HEK293 (cell line): ENCODE measurements around the gene HDC.

Experiments
- CTCF ChIA-PET: fragments of 350-600 bp; formaldehyde crosslinking; extraction: SDS; loops from one replicate; lab custom pipeline; 2021; ENCODE audit warnings: antibody characterized with exemption; lab: Yijun Ruan, JAX
- POLR2A ChIA-PET: fragments of 300-600 bp; formaldehyde crosslinking; extraction: SDS; loops from one replicate; lab custom pipeline; 2020; ENCODE audit warnings: antibody characterized with exemption, inconsistent platforms; lab: Yijun Ruan, JAX
- H3K27ac ChIP-seq: fragments of 200-500 bp; sonication (Bioruptor generic); 2 replicates; pipeline ENCODE4 v1.5.1; 2014; ENCODE audit warnings: low read depth, low read length, control low read depth, inconsistent platforms; ENCODE audit errors: extremely low read depth
- H3K36me3 ChIP-seq, 2 experiments: fragments of 200-500 bp in 1 of 2; sonication (Bioruptor generic) in 1 of 2; 1 replicate in 1 of 2; 2 replicates in 1 of 2; pipeline ENCODE4 v1.5.1; 2014 to 2017; ENCODE audit warnings: inconsistent platforms in 2 of 2, low read length in 2 of 2; ENCODE audit not compliant: control insufficient read depth in 2 of 2, insufficient read depth in 1 of 2
- H3K4me1 ChIP-seq: fragments of 200-500 bp; sonication (Bioruptor generic); 2 replicates; pipeline ENCODE4 v1.5.1; 2014; ENCODE audit warnings: mild to moderate bottlenecking, low read length, inconsistent platforms; ENCODE audit not compliant: control insufficient read depth, insufficient read depth
- H3K4me3 ChIP-seq: 2 replicates; pipeline ENCODE4 v1.5.1; 2011; ENCODE audit warnings: low read depth, mild to moderate bottlenecking, control low read depth, low read length, moderate library complexity
- H3K9me3 ChIP-seq: fragments of 200-500 bp; sonication (Bioruptor generic); 2 replicates; pipeline ENCODE4 v1.5.1; 2014; ENCODE audit warnings: low read depth, low read length, inconsistent platforms; ENCODE audit not compliant: control insufficient read depth, insufficient read depth
- WT1 ChIP-seq: fragments of 450-650 bp; formaldehyde crosslinking; IDR thresholded peaks from 2 replicates; pipeline ENCODE4 v1.5.1; 2016; ENCODE audit warnings: missing biosample characterization, missing genetic modification characterization
- ZNF146 ChIP-seq: fragments of 450-650 bp; formaldehyde crosslinking; IDR thresholded peaks from 2 replicates; pipeline ENCODE4 v1.5.1; 2016; ENCODE audit warnings: missing biosample characterization, missing genetic modification characterization
- ZNF155 ChIP-seq: fragments of 450-650 bp; formaldehyde crosslinking; IDR thresholded peaks from 2 replicates; pipeline ENCODE4 v1.5.1; 2016; ENCODE audit warnings: missing biosample characterization, missing genetic modification characterization
- ZNF24 ChIP-seq: fragments of 450-650 bp; formaldehyde crosslinking; IDR thresholded peaks from 2 replicates; pipeline ENCODE4 v1.5.1; 2016; ENCODE audit warnings: missing biosample characterization, missing genetic modification characterization
- ZNF354C ChIP-seq: fragments of 450-650 bp; formaldehyde crosslinking; IDR thresholded peaks from 2 replicates; pipeline ENCODE4 v1.5.1; 2016; ENCODE audit warnings: missing biosample characterization, missing genetic modification characterization, low read depth, borderline replicate concordance
- ZNF423 ChIP-seq: fragments of 450-650 bp; formaldehyde crosslinking; IDR thresholded peaks from 2 replicates; pipeline ENCODE4 v1.5.1; 2016; ENCODE audit warnings: missing biosample characterization, missing genetic modification characterization
- ZNF426 ChIP-seq: fragments of 450-650 bp; formaldehyde crosslinking; IDR thresholded peaks from 2 replicates; pipeline ENCODE4 v1.5.1; 2017; ENCODE audit warnings: missing biosample characterization, missing genetic modification characterization, mild to moderate bottlenecking, inconsistent platforms, moderate library complexity
- ZNF48 ChIP-seq: fragments of 450-650 bp; formaldehyde crosslinking; IDR thresholded peaks from 2 replicates; pipeline ENCODE4 v1.5.1; 2016; ENCODE audit warnings: missing biosample characterization, missing genetic modification characterization
- ZNF514 ChIP-seq: fragments of 450-650 bp; formaldehyde crosslinking; IDR thresholded peaks from 2 replicates; pipeline ENCODE4 v1.5.1; 2016; ENCODE audit warnings: missing biosample characterization, missing genetic modification characterization
- ZNF558 ChIP-seq: fragments of 450-650 bp; formaldehyde crosslinking; IDR thresholded peaks from 2 replicates; pipeline ENCODE4 v1.5.1; 2016; ENCODE audit warnings: missing biosample characterization, missing genetic modification characterization
- ZNF610 ChIP-seq: fragments of 450-650 bp; formaldehyde crosslinking; IDR thresholded peaks from 2 replicates; pipeline ENCODE4 v1.5.1; 2016; ENCODE audit warnings: missing biosample characterization, missing genetic modification characterization, borderline replicate concordance
- ZNF701 ChIP-seq: fragments of 450-650 bp; formaldehyde crosslinking; IDR thresholded peaks from 2 replicates; pipeline ENCODE4 v1.5.1; 2016; ENCODE audit warnings: missing biosample characterization, missing genetic modification characterization
- TF ChIP-seq, protein P1 (sequence below): fragments of 450-650 bp; formaldehyde crosslinking; IDR thresholded peaks from 2 replicates; pipeline ENCODE4 v1.5.1; 2016; ENCODE audit warnings: missing biosample characterization, missing genetic modification characterization
- TF ChIP-seq, protein P2 (sequence below): fragments of 450-650 bp; formaldehyde crosslinking; IDR thresholded peaks from 2 replicates; pipeline ENCODE4 v1.5.1; 2016; ENCODE audit warnings: missing biosample characterization, missing genetic modification characterization
- TF ChIP-seq, protein P3 (sequence below): fragments of 450-650 bp; formaldehyde crosslinking; IDR thresholded peaks from 2 replicates; pipeline ENCODE4 v1.5.1; 2016; ENCODE audit warnings: missing biosample characterization, missing genetic modification characterization
- TF ChIP-seq, protein P4 (sequence below): fragments of 450-650 bp; formaldehyde crosslinking; IDR thresholded peaks from 2 replicates; pipeline ENCODE4 v1.5.1; 2016; ENCODE audit warnings: missing biosample characterization, missing genetic modification characterization

The HDC gene

DNA sequence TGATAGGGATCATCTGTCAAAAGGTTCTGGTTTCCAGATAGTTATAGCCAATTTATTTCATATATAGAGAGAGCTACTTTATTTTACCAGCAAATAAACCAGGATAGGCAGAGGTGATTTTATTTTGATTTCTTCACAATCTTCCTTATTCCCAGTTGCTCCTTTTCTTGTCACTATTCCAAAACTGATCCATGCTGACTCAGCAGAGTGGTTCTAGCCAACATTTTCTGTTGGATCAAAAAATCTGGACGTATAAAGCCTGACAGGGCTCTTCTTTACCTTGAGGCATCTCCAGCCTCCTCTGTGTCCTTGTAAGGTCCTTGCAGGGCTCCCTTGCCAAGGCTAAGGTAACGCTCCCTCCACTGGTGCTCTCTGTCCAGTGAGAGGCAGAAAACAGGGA is 15.8 kb downstream of the HDC start:
- Histone ChIP-seq H3K4me1 (no peaks in the 10 kb centered on the region), H3K27ac (no peak overlapping the region), H3K4me3 (no peak overlapping the region), H3K9me3 (no peaks in the 10 kb centered on the region), H3K36me3 (no peaks in the 10 kb centered on the region)
- TF ChIP-seq ZNF701 (tag by site-specific recombination) (no peak), ZNF610 (tag by site-specific recombination) (no peak), ZNF155 (tag by site-specific recombination) (no peak), WT1 (tag by site-specific recombination) (no peak)
- TF ChIP-seq, protein P1, sequence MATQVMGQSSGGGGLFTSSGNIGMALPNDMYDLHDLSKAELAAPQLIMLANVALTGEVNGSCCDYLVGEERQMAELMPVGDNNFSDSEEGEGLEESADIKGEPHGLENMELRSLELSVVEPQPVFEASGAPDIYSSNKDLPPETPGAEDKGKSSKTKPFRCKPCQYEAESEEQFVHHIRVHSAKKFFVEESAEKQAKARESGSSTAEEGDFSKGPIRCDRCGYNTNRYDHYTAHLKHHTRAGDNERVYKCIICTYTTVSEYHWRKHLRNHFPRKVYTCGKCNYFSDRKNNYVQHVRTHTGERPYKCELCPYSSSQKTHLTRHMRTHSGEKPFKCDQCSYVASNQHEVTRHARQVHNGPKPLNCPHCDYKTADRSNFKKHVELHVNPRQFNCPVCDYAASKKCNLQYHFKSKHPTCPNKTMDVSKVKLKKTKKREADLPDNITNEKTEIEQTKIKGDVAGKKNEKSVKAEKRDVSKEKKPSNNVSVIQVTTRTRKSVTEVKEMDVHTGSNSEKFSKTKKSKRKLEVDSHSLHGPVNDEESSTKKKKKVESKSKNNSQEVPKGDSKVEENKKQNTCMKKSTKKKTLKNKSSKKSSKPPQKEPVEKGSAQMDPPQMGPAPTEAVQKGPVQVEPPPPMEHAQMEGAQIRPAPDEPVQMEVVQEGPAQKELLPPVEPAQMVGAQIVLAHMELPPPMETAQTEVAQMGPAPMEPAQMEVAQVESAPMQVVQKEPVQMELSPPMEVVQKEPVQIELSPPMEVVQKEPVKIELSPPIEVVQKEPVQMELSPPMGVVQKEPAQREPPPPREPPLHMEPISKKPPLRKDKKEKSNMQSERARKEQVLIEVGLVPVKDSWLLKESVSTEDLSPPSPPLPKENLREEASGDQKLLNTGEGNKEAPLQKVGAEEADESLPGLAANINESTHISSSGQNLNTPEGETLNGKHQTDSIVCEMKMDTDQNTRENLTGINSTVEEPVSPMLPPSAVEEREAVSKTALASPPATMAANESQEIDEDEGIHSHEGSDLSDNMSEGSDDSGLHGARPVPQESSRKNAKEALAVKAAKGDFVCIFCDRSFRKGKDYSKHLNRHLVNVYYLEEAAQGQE: no peak
- TF ChIP-seq, protein P2, sequence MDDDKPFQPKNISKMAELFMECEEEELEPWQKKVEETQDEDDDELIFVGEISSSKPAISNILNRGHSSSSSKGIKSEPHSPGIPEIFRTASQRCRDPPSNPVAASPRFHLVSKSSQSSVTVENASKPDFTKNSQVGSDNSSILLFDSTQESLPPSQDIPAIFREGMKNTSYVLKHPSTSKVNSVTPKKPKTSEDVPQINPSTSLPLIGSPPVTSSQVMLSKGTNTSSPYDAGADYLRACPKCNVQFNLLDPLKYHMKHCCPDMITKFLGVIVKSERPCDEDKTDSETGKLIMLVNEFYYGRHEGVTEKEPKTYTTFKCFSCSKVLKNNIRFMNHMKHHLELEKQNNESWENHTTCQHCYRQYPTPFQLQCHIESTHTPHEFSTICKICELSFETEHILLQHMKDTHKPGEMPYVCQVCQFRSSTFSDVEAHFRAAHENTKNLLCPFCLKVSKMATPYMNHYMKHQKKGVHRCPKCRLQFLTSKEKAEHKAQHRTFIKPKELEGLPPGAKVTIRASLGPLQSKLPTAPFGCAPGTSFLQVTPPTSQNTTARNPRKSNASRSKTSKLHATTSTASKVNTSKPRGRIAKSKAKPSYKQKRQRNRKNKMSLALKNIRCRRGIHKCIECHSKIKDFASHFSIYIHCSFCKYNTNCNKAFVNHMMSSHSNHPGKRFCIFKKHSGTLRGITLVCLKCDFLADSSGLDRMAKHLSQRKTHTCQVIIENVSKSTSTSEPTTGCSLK: no peak
- TF ChIP-seq, protein P3, sequence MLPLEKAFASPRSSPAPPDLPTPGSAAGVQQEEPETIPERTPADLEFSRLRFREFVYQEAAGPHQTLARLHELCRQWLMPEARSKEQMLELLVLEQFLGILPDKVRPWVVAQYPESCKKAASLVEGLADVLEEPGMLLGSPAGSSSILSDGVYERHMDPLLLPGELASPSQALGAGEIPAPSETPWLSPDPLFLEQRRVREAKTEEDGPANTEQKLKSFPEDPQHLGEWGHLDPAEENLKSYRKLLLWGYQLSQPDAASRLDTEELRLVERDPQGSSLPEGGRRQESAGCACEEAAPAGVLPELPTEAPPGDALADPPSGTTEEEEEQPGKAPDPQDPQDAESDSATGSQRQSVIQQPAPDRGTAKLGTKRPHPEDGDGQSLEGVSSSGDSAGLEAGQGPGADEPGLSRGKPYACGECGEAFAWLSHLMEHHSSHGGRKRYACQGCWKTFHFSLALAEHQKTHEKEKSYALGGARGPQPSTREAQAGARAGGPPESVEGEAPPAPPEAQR: no peak
- POLR2A ChIA-PET: interaction anchor here (0.5 kb wide), 1 partner anchor 519 kb away, joined by 7 read pairs; no protein-coding TSS in a partner anchor
- CTCF ChIA-PET: interaction anchor here (1.3 kb wide), 1 partner anchor 10 kb away, joined by 3 read pairs; no protein-coding TSS in a partner anchor

DNA sequence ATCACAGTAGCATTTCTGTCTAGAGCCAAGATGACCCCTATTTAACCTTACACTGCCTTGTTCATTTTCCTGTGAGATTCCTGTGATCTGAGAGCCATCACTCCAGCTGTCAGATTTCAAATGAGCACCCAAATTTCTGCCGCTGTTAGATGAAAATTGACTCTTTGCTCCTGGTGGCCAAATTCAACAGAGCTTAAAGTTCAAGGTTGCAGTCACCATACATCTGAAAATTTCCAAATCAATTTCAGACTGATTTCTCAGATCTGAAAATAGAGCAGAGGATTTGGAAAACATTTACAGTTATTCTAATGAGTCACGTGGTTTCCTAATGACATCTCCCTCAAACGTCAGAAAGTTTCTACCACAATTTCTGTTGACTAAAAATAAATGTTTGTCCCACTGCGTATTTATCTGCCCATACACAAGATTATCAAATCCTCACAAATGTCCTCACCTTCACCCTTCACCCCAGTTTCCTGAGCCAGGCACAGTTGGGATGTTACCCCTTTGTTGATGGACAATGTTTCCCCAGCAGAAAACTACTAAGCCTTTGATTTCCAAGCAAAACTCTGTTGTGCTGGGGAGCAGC is 16.4 kb downstream of the HDC start:
- Histone ChIP-seq H3K27ac (no peak overlapping the region), H3K4me3 (no peak overlapping the region), H3K36me3 (no peaks in the 10 kb centered on the region), H3K4me1 (no peaks in the 10 kb centered on the region), H3K9me3 (no peaks in the 10 kb centered on the region)
- POLR2A ChIA-PET: no interaction called here
- CTCF ChIA-PET: interaction anchor here (0.6 to 1.3 kb wide), 2 partner anchors 10 to 637 kb away, joined by 3 read pairs; no protein-coding TSS in a partner anchor
- no peak for TF ChIP-seq ZNF24 (tag by site-specific recombination)
- no peak for TF ChIP-seq ZNF514 (tag by site-specific recombination)
- no peak for TF ChIP-seq ZNF558 (tag by site-specific recombination)
- TF ChIP-seq, protein P2: no peak
- TF ChIP-seq ZNF48 (tag by site-specific recombination): no peak
- no peak for TF ChIP-seq ZNF354C (tag by site-specific recombination)
- no peak for TF ChIP-seq ZNF426 (tag by site-specific recombination)
- TF ChIP-seq, protein P4, sequence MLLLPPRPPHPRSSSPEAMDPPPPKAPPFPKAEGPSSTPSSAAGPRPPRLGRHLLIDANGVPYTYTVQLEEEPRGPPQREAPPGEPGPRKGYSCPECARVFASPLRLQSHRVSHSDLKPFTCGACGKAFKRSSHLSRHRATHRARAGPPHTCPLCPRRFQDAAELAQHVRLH (tag by site-specific recombination): no peak
- TF ChIP-seq ZNF423 (tag by site-specific recombination): no peak
- TF ChIP-seq ZNF146: no peak
- TF ChIP-seq, all 188 proteins: peak for 0
